Spinal cord (tissue), 10 donors: ENCODE measurements around the gene KCNC3. TPM values are rescaled to one million over a fixed set of nuclear protein-coding genes. Genes with fewer than 3 reads are reported as not detected.

Source experiments
- DNase-seq, 6 donors: peaks; one replicate each; pipeline versions ENCODE4 v3.0.0 to v3.0.0-alpha.2; 2013 to 2015; ENCODE audit warnings: low spot score in 6 of 6, low read depth in 4 of 6
- H3K27ac ChIP-seq: one replicate; pipeline ENCODE4 v1.5.1; 2013; ENCODE audit warnings: low read depth, low read length, control low read depth
- H3K27me3 ChIP-seq: one replicate; pipeline ENCODE4 v1.6.1; 2013; ENCODE audit warnings: low read length; ENCODE audit not compliant: control insufficient read depth, insufficient read depth
- H3K36me3 ChIP-seq: one replicate; pipeline ENCODE4 v1.6.1; 2013; ENCODE audit warnings: low read length; ENCODE audit not compliant: control insufficient read depth, insufficient read depth
- H3K4me1 ChIP-seq: one replicate; pipeline ENCODE4 v1.6.1; 2013; ENCODE audit warnings: low read length; ENCODE audit not compliant: control insufficient read depth, insufficient read depth
- H3K4me3 ChIP-seq: one replicate; pipeline ENCODE4 v1.5.1; 2013; ENCODE audit warnings: low read depth, low read length, control low read depth
- H3K9me3 ChIP-seq: one replicate; pipeline ENCODE4 v1.6.1; 2013; ENCODE audit warnings: low read length; ENCODE audit not compliant: control insufficient read depth, insufficient read depth
- WGBS: methylation state at CpG from one replicate; pipeline ENCODE4 v1.1.5; 2013; ENCODE audit warnings: missing lambda C conversion rate; ENCODE audit not compliant: insufficient coverage; 5-methylcytosine and 5-hydroxymethylcytosine counted together
- polyA plus RNA-seq, 2 donors: library from polyadenylated mRNA; unstranded; fragments of 120-200 nt; gene quantifications; one replicate each; pipeline ENCODE4 v1.2.1, GENCODE V29; 2013; ENCODE audit not compliant: insufficient read length in 2 of 2
- total RNA-seq, 2 donors: library from RNA; depleted of rRNA in 1 of 2; stranded (reverse); fragments of 120-200 nt in 1 of 2; fragments of >200 nt in 1 of 2; gene quantifications; one replicate each; pipeline versions ENCODE4 v1.2.3 to v1.2.4, GENCODE V29; 2013 to 2014
- donor health status: healthy.

Gene KCNC3
- total and polyA plus RNA-seq, 4 donors, result 4.5 to 48.3 (median 20.6) TPM

DNA sequence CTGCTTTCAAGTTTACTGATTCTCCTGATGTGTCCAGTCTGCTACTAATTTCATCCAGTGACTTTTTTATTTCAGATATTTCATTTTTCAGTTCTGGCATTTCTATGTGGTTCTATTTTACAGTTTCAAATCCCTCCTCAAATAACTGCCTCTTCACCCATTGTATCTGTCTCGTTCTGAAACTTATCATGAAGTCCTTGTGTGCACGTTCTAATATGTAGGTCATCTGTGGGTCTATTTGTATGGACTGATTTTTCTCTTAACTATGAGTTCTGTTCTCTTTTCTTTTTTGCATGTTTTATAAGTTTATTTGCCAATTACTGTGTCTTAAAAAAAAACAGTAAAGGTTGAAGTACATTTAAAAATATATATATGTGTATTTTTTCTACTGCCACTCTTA, 43.3 kb downstream of the KCNC3 start:
- Histone ChIP-seq H3K4me1 (no peaks in the 10 kb centered on the region), H3K4me3 (no peak overlapping the region), H3K27ac (no peak overlapping the region), H3K27me3 (no peaks in the 10 kb centered on the region), H3K9me3 (peaks cover 1% of the 10 kb centered on the region), H3K36me3 (peaks cover 48% of the 10 kb centered on the region)
- no CpG with 5 or more reads among the region's 2 CpGs for WGBS
- DNase-seq, result no peak

DNA sequence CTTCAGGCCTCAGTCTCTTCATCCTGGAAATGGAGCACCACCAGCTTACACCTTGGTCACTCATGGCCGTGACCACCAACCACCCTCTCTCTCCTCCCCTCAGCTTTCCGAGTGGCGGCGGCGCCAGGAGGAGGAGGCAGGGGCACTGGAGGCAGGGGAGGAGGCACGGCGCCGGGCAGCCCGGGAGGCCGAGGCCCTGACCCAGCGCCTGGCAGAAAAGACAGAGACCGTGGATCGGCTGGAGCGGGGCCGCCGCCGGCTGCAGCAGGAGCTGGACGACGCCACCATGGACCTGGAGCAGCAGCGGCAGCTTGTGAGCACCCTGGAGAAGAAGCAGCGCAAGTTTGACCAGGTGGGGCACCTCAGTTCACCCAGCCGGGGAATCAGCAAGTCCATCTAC, 47.7 kb downstream of the KCNC3 start:
- Histone ChIP-seq H3K4me3 (no peak overlapping the region), H3K36me3 (peaks cover 47% of the 10 kb centered on the region), H3K4me1 (no peaks in the 10 kb centered on the region), H3K27me3 (no peaks in the 10 kb centered on the region), H3K27ac (no peak overlapping the region), H3K9me3 (no peaks in the 10 kb centered on the region)
- 93% methylated on average over 21 of the region's 22 CpGs for WGBS
- no peak for DNase-seq

DNA sequence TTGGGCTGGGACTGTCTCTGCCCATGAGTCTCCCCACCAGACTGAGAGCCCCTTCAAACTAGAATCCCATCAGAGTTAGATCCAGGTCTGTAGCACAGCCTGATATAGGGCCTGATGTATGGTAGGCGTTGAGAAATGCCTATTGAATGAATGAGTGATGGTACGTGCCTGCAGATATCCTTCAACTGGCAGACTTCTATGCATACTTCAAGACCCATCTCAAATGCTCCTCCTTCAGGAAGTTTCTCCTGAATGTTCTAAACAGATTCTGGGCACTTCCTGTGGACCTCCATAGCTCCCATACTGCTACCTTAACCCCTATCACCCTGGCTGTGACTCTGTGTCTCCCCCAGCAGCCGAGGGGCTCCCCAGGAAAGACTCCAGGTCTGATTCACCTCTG, 48.2 kb downstream of the KCNC3 start:
- Histone ChIP-seq H3K4me3 (no peak overlapping the region), H3K27ac (no peak overlapping the region), H3K9me3 (no peaks in the 10 kb centered on the region), H3K27me3 (no peaks in the 10 kb centered on the region), H3K36me3 (peaks cover 46% of the 10 kb centered on the region), H3K4me1 (no peaks in the 10 kb centered on the region)
- DNase-seq, result no peak
- WGBS, result no CpG with 5 or more reads among the region's 3 CpGs

DNA sequence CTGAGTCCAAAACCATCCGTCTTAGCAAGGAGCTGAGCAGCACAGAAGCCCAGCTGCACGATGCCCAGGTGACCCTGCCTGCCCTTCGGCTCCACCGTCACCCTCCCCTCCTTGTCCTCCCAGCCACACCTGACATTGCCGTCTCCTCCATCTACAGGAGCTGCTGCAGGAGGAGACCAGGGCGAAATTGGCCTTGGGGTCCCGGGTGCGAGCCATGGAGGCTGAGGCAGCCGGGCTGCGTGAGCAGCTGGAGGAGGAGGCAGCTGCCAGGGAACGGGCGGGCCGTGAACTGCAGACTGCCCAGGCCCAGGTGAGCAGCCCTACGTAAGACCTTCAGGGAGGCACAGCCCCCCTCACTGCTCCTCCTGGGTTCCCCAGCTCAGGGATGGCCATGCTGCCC, 49.1 kb downstream of the KCNC3 start:
- no peaks in the 10 kb centered on the region for H3K27me3 ChIP-seq
- H3K36me3 ChIP-seq, result peaks cover 55% of the 10 kb centered on the region

DNA sequence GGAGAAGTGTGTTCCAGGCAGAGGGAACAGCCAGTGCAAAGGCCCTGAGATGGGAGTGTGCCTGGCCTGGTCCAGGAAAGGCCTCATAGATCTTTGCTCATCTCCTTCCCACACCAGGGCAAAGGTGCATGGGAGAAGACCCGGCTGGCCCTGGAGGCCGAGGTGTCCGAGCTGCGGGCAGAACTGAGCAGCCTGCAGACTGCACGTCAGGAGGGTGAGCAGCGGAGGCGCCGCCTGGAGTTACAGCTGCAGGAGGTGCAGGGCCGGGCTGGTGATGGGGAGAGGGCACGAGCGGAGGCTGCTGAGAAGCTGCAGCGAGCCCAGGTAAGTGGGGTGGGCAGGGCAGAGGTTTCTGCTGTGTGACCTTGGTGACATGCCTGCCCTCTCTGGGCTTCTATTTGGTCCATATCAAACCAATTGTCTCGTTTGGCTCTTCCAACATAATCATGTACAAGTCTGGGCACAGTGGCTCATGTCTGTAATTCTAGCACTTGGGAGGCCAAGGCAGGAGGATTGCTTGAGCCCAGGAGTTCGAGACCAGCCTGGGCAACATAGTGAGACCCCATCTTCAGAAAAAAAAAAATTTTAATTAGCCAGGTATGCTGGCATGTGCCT, 51.1 kb downstream of the KCNC3 start:
- Histone ChIP-seq H3K27ac (no peak overlapping the region), H3K4me1 (no peaks in the 10 kb centered on the region), H3K9me3 (no peaks in the 10 kb centered on the region), H3K27me3 (no peaks in the 10 kb centered on the region), H3K36me3 (peaks cover 63% of the 10 kb centered on the region), H3K4me3 (no peak overlapping the region)
- DNase-seq, result no peak
- 93% methylated on average over 11 of the region's 14 CpGs for WGBS

More for the DNA sequence above, 49.1 kb downstream of the KCNC3 start:
- Histone ChIP-seq H3K4me1 (no peaks in the 10 kb centered on the region), H3K9me3 (no peaks in the 10 kb centered on the region), H3K27ac (no peak overlapping the region), H3K4me3 (no peak overlapping the region)
- DNase-seq, result no peak
- 91% methylated on average over 14 of the region's 14 CpGs for WGBS

DNA sequence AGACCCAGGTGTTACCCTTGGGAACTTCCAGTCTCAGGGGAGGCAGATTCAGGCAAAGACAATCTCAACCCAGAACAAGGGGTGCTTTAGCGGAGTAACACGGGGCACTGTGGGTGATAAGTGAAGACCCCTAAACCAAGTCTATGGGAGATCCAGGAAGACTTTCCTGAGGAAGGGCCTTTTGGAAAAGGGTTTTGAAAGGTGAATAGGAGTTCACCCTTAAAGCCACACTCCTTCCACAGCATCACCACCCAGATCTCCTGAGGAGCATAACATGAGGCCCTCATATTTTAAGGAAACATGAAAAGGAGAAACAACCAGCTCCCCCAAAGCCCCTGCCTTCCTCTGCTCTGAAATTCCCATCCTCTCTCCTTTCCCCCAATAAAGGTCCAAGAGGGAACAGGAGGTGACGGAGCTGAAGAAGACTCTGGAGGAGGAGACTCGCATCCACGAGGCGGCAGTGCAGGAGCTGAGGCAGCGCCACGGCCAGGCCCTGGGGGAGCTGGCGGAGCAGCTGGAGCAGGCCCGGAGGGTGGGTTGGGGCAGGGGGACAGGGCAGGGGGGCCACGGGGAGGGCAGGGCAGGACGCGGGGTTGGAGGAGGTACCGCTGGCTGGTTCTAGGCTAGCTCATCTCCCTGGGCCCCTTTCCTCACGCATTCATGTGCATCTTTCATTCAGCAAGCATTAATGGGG, 52.7 kb downstream of the KCNC3 start:
- H3K36me3 ChIP-seq, result peaks cover 70% of the 10 kb centered on the region
- H3K27me3 ChIP-seq, result no peaks in the 10 kb centered on the region
- H3K27ac ChIP-seq, result no peak overlapping the region
- no peaks in the 10 kb centered on the region for H3K9me3 ChIP-seq
- H3K4me3 ChIP-seq, result no peak overlapping the region
- no peaks in the 10 kb centered on the region for H3K4me1 ChIP-seq
- no peak for DNase-seq
- 79% methylated on average over 7 of the region's 15 CpGs for WGBS

DNA sequence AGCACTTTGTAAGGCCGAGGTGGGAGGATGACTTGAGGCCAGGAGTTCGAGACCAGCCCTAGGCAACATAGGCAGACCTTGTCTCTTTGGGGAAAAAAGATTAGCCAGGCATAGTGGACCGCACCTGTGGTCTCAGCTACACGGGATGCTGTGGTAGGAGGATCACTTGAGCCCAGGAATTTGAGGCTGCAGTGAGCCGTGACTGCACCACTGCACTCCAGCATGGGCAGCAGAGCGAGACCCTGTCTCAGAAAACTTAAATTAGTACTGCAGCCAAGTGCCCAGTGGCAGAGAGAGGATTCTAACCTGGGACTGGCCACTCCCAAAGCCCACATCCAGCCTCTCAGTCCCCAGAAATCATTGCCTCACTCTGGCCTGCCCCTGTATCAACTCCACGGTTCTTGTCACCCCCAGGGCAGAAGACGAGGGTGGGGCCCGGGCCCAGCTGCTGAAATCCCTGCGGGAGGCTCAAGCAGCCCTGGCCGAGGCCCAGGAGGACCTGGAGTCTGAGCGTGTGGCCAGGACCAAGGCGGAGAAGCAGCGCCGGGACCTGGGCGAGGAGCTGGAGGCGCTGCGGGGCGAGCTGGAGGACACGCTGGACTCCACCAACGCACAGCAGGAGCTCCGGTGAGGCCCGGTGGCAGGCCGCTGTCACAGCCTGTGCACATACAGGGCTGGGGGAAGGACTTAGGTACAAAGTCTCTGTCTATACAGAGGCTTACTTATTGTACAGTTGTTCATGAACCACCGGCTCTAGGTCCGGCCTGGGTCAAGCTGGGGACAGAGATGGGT, 53.4 kb downstream of the KCNC3 start:
- no peaks in the 10 kb centered on the region for H3K27me3 ChIP-seq
- no peak overlapping the region for H3K4me3 ChIP-seq
- H3K4me1 ChIP-seq, result no peaks in the 10 kb centered on the region
- WGBS, result 84% methylated on average over 26 of the region's 26 CpGs
- peaks cover 73% of the 10 kb centered on the region for H3K36me3 ChIP-seq
- no peaks in the 10 kb centered on the region for H3K9me3 ChIP-seq
- no peak for DNase-seq
- H3K27ac ChIP-seq, result no peak overlapping the region

DNA sequence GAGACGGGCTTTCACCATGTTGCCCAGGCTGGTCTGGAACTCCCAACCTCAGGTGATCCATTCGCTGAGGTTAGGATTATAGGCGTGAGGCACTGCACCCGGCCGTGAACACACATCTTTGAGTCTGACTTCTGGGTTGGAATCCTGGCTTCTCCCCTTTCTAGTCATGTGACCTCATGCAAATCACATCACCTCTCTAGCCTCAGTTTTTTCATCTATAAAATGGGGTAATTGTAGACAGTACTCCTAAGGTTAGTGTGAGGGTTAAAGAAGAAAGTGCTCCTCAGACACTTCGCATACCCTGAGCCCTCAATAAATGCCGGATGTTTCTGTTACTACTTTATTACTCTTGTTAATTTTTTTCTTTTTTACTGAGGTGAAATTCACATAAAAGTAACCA, 55.4 kb downstream of the KCNC3 start:
- WGBS, result 89% methylated on average over 4 of the region's 7 CpGs
- no peak for DNase-seq
- peaks cover 70% of the 10 kb centered on the region for H3K36me3 ChIP-seq

DNA sequence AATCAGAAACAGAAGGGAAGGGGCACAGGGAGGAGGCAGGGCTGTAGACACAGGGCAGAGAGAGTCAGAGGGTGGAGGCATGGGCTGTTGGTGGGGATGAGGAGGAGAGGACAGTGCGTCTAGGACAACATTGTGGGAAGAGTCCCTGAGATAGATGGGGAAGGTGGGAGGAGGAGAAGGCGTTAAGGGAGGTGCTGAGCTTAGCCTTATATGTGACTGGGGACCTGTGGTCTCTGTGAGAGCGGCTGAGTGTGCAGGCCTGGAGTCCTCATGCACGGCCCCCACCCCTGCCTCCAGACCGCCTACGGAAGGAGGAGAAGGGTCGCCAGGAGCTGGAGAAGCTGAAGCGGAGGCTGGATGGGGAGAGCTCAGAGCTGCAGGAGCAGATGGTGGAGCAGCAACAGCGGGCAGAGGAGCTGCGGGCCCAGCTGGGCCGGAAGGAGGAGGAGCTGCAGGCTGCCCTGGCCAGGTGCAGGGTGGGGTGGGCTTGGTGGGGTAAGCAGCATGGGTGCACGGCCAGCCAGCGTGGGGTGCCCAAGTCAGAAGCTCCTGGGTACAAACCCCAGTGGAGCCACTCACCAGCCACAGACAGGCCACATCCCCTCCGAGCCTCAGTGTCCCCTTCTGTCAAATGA, 56.8 kb downstream of the KCNC3 start:
- H3K36me3 ChIP-seq, result peaks cover 67% of the 10 kb centered on the region
- H3K4me1 ChIP-seq, result no peaks in the 10 kb centered on the region
- H3K9me3 ChIP-seq, result no peaks in the 10 kb centered on the region
- DNase-seq, result no peak
- no peaks in the 10 kb centered on the region for H3K27me3 ChIP-seq
- no peak overlapping the region for H3K27ac ChIP-seq
- H3K4me3 ChIP-seq, result no peak overlapping the region
- 92% methylated on average over 13 of the region's 14 CpGs for WGBS

More for the DNA sequence above, 55.4 kb downstream of the KCNC3 start:
- Histone ChIP-seq H3K27ac (no peak overlapping the region), H3K4me3 (no peak overlapping the region), H3K9me3 (no peaks in the 10 kb centered on the region), H3K27me3 (no peaks in the 10 kb centered on the region), H3K4me1 (no peaks in the 10 kb centered on the region)
